HEK293T (cell line): ENCODE results near the gene CDC42EP2.

Experiments used
- CTCF ChIA-PET: fragments of 350-600 bp; formaldehyde crosslinking; extraction: SDS; loops from one replicate; lab custom pipeline; 2021; ENCODE audit warnings: antibody characterized with exemption, inconsistent platforms; lab: Yijun Ruan, JAX
- POLR2A ChIA-PET: fragments of 350-600 bp; formaldehyde crosslinking; extraction: SDS; loops from one replicate; lab custom pipeline; 2020; ENCODE audit warnings: antibody characterized with exemption, inconsistent platforms; lab: Yijun Ruan, JAX
- DNase-seq: peaks from one replicate; pipeline ENCODE4 v3.0.0; 2012; ENCODE audit warnings: mixed read lengths; ENCODE audit errors: extremely low spot score
- ARNT ChIP-seq: fragments of 450-650 bp; IDR thresholded peaks from 2 replicates; pipeline ENCODE4 v1.6.1; 2017; ENCODE audit warnings: mild to moderate bottlenecking
- BHLHE40 ChIP-seq: fragments of 450-650 bp; IDR thresholded peaks from 2 replicates; pipeline ENCODE4 v1.6.1; 2016; ENCODE audit warnings: mild to moderate bottlenecking, moderate library complexity, borderline replicate concordance
- CTBP1 ChIP-seq: fragments of 450-650 bp; IDR thresholded peaks from 2 replicates; pipeline ENCODE4 v1.6.1; 2016; ENCODE audit warnings: borderline replicate concordance
- ELF4 ChIP-seq: fragments of 450-650 bp; IDR thresholded peaks from 2 replicates; pipeline ENCODE4 v1.6.1; 2017; ENCODE audit warnings: antibody characterized with exemption
- FOXA1 ChIP-seq: fragments of 450-650 bp; IDR thresholded peaks from 2 replicates; pipeline ENCODE4 v1.6.1; 2016; ENCODE audit warnings: mild to moderate bottlenecking
- FOXK2 ChIP-seq: fragments of 450-650 bp; IDR thresholded peaks from 2 replicates; pipeline ENCODE4 v1.6.1; 2016; ENCODE audit warnings: mild to moderate bottlenecking
- FOXM1 ChIP-seq: fragments of 450-650 bp; IDR thresholded peaks from 2 replicates; pipeline ENCODE4 v1.6.1; 2017; ENCODE audit warnings: mild to moderate bottlenecking, borderline replicate concordance
- HDGF ChIP-seq: fragments of 450-650 bp; IDR thresholded peaks from 2 replicates; pipeline ENCODE4 v1.6.1; 2017; ENCODE audit warnings: antibody characterized with exemption, borderline replicate concordance
- L3MBTL2 ChIP-seq: fragments of 450-650 bp; conservative IDR thresholded peaks from 2 replicates; pipeline ENCODE4 v1.6.1; 2016; ENCODE audit warnings: mild to moderate bottlenecking
- LEF1 ChIP-seq: fragments of 450-650 bp; IDR thresholded peaks from 2 replicates; pipeline ENCODE4 v1.6.1; 2017; ENCODE audit warnings: mild to moderate bottlenecking, borderline replicate concordance
- NFRKB ChIP-seq: fragments of 450-650 bp; IDR thresholded peaks from 2 replicates; pipeline ENCODE4 v1.6.1; 2016; ENCODE audit warnings: mild to moderate bottlenecking, moderate library complexity
- SP1 ChIP-seq: fragments of 450-650 bp; IDR thresholded peaks from 2 replicates; pipeline ENCODE4 v1.6.1; 2017
- SUZ12 ChIP-seq: fragments of 450-650 bp; IDR thresholded peaks from 2 replicates; pipeline ENCODE4 v1.6.1; 2016; ENCODE audit warnings: mild to moderate bottlenecking
- TARDBP ChIP-seq: fragments of 450-650 bp; IDR thresholded peaks from 2 replicates; pipeline ENCODE4 v1.6.1; 2016
- ZNF384 ChIP-seq: fragments of 450-650 bp; IDR thresholded peaks from 2 replicates; pipeline ENCODE4 v1.6.1; 2016
- TF ChIP-seq, protein P1 (sequence below): fragments of 450-650 bp; IDR thresholded peaks from 2 replicates; pipeline ENCODE4 v1.6.1; 2016

The CDC42EP2 gene

DNA sequence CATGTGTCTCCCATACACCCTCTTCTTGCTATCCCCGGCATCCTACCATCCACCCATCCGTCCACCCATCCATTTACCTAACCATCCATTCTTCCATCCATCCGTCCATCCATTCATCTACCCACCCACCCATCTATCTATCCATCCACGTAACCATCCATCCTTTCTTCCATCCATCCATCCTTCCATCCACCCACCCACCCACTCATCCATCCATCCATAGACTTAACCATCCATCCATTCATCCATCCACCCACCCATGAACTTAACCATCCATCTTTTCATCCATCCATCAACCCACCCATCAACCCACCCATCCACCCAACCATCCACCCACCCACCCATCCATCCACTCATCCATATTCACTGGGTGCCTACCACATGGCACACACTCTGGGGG lies 10.6 kb upstream of the CDC42EP2 start:
- no peak for TF ChIP-seq NFRKB
- no peak for TF ChIP-seq HDGF
- no peak for TF ChIP-seq CTBP1
- no peak for TF ChIP-seq SUZ12
- no peak for TF ChIP-seq SP1
- no peak for TF ChIP-seq LEF1
- no peak for TF ChIP-seq FOXA1
- TF ChIP-seq ARNT, result no peak
- no peak for TF ChIP-seq ZNF384
- TF ChIP-seq FOXK2, result no peak
- POLR2A ChIA-PET, result no interaction called here
- no peak for DNase-seq
- CTCF ChIA-PET, result no interaction called here

DNA sequence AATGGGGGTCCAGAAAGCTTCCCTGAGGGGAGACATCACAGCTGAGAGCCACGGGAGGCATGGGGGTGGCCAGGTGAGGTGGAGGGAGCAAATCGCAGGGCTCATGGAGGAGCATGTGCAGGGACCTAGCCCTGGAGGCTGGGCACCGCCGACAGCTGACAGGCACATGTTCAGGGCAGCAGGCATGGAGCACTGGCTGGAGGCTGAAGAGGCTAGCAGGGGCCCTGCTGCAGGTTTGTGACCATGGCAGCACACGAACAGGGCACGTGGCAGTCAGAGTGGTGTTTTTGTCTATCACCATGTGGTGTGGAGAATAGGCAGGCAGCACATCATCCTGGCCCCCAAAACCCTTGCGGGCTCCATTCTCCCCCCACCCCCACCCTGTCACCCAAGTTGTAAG lies 10.1 kb upstream of the CDC42EP2 start:
- DNase-seq, result no peak
- CTCF ChIA-PET, result no interaction called here
- POLR2A ChIA-PET, result interaction anchor here (1.4 to 2.1 kb wide), 2 partner anchors 10 to 29 kb away, joined by 4 to 5 read pairs; partner anchors contain the start of genes CDC42EP2 and DPF2
- TF ChIP-seq BHLHE40 (no peak), ELF4 (no peak), NFRKB (no peak)

DNA sequence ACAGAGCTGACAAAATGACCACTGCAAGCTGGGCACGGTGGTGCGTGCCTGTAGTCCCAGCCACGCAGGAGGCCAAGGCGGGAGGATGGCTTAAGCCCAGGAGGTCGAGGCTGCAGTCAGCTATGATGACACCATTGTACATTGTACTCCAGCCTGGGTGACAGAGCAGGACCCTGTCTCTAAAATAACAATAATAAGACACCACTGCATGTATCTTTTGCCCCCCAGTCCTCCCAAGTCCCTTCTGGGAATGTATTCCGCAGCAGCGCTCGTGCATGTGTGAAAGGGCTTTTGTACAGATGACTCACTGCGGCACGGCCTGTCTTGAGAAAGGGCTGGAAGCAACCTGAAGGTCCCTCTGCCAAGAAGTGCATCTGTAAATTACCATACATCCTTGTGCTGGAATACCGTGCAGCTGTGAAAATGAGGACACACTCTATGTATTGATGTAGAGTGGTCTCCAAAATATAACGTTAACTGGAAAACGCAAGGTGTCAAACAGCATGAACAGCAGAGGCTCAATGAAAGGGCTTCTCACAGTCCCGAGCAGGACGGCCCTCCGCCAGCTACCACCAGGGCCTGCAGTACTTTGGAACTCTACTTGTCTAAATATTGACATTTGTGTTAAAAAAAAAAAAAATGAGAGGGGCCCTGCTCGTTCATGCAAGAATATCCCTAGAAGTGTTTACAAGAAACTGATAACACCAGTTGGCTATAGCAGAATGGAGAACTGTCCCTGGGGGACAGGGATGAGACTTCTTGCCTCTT lies 9.0 kb upstream of the CDC42EP2 start:
- POLR2A ChIA-PET, result interaction anchor here (1.4 to 2.1 kb wide), 2 partner anchors 9 to 28 kb away, joined by 4 to 5 read pairs; partner anchors contain the start of genes CDC42EP2 and DPF2
- DNase-seq, result no peak
- peak; percentile 34; the same call in 1 of the 2 replicates for TF ChIP-seq ZNF384
- TF ChIP-seq, protein P1, sequence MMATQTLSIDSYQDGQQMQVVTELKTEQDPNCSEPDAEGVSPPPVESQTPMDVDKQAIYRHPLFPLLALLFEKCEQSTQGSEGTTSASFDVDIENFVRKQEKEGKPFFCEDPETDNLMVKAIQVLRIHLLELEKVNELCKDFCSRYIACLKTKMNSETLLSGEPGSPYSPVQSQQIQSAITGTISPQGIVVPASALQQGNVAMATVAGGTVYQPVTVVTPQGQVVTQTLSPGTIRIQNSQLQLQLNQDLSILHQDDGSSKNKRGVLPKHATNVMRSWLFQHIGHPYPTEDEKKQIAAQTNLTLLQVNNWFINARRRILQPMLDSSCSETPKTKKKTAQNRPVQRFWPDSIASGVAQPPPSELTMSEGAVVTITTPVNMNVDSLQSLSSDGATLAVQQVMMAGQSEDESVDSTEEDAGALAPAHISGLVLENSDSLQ, result no peak

DNA sequence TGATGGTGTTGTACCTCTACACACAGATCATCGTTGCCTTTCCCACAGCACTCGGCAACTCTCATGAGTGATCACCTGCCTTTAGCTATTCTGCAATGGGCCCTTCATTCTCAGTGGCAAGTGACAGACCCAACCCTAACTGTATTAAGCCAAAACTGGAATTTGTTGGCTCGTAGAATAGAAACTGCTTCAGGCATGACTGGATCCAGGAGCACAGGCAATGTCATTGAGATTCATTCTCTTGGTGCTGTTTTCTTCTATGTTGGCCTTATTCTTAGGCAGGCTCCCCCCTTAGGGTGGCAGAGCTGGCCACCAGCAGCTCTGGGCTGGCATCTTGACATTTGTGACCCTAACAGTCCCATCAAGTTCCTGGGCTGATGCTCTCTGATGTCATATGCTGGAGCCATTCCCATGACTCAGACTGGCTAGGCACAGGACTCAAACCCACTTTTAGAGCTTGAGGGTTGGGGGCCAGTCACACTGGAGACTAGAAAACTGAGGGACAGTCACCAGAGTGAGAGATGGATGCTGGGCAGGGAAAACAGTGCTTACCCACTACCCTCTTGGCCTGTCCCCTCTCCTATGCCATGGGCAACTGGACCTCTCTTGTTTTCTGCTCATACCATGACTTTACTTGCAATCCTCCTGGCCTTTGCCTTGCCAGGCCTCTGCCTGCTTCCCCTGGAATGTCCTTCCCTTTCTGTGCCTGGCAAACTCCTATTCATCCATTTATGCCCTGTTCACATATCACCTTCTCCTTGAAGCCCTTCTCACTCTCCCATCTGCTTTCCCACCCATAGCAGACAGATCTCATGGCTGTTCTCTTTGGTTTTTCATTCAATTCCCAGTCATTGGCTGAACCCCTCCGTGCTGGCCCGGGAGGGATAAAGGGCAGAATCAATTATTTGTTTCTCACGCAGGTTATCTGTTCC lies 7.1 kb upstream of the CDC42EP2 start:
- CTCF ChIA-PET, result no interaction called here
- DNase-seq, result no peak
- POLR2A ChIA-PET, result no interaction called here
- TF ChIP-seq ZNF384 (no peak), NFRKB (no peak), FOXM1 (no peak), BHLHE40 (no peak), CTBP1 (no peak), FOXA1 (no peak), SP1 (no peak), HDGF (no peak), LEF1 (no peak), L3MBTL2 (no peak), TARDBP (no peak), ARNT (no peak), SUZ12 (no peak), FOXK2 (no peak), ELF4 (no peak)
- TF ChIP-seq, protein P1, result no peak

More for the DNA sequence above, 9.0 kb upstream of the CDC42EP2 start:
- CTCF ChIA-PET, result interaction anchor here (0.7 kb wide), 1 partner anchor 10 kb away, joined by 3 read pairs; no protein-coding TSS in a partner anchor

DNA sequence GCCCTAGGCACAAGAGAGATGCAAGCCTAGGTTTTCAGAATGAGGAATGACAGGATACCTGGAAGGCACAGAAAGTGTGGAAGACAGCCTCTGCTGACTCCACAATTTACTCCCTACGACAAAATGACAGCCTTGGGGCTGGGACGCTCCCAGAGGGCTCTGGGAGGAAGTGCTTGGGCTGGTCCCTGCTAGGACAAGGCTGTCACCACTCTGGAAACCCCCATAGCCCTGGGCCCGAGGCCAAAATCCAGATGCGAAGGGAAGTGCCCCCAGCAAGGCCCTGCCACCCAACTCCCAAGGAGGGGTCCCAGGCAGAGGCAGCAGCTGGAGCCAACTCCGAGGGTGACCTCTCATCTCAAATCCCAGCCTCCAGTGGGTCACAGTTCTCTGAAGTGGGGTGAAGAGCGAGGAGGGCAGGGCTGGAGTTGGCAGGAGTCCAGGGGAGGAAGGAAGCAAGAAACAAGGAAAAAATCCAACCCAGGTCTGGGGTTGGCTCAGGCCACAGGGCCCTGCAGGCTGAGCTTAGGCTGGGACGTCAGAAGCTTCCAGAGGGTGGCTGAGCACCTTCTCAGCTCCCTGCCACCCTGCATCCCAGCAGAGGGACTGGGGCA lies 6.3 kb upstream of the CDC42EP2 start:
- no peak for DNase-seq
- no peak for TF ChIP-seq FOXA1
- no peak for TF ChIP-seq ELF4
- no peak for TF ChIP-seq SUZ12
- no peak for TF ChIP-seq HDGF
- no peak for TF ChIP-seq LEF1
- no peak for TF ChIP-seq TARDBP
- no peak for TF ChIP-seq FOXK2
- no peak for TF ChIP-seq FOXM1
- TF ChIP-seq, protein P1, result no peak
- no peak for TF ChIP-seq L3MBTL2
- TF ChIP-seq ZNF384, result no peak
- TF ChIP-seq CTBP1, result no peak
- TF ChIP-seq SP1, result no peak
- TF ChIP-seq ARNT, result no peak
- no peak for TF ChIP-seq BHLHE40
- TF ChIP-seq NFRKB, result no peak
- ChIA-PET CTCF (interaction anchor here (1.0 kb wide), 1 partner anchor 108 kb away, joined by 3 read pairs; no protein-coding TSS in a partner anchor), POLR2A (interaction anchor here (1.3 kb wide), 1 partner anchor 46 kb away, joined by 3 read pairs; the partner anchor contains the start of gene POLA2)

DNA sequence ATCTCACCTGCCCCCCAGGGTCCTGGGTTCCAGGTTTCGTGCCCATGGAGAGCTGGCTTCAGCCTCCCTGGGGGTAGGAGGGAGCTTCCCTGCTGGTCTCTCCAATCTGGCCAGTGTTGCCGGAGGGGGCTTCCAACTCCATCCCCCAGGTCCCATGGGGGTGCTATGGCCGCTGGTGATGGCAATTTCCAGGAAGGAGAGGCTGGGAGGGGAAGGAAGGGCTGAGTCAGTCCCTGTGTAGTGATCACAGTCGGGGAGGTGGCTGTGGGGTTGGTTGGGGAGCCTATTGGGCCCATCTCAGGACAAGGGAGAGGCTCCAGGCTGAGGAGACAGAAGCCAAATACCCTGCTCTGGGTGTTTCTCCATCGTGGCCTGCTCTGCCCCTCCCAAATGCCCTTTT lies 5.7 kb upstream of the CDC42EP2 start:
- ChIA-PET CTCF (interaction anchor here (1.0 kb wide), 1 partner anchor 109 kb away, joined by 3 read pairs; no protein-coding TSS in a partner anchor), POLR2A (interaction anchor here (1.3 kb wide), 1 partner anchor 47 kb away, joined by 3 read pairs; the partner anchor contains the start of gene POLA2)
- TF ChIP-seq TARDBP, result no peak
- DNase-seq, result no peak
